ENCODE measurements around the gene KMT2C.

DNA sequence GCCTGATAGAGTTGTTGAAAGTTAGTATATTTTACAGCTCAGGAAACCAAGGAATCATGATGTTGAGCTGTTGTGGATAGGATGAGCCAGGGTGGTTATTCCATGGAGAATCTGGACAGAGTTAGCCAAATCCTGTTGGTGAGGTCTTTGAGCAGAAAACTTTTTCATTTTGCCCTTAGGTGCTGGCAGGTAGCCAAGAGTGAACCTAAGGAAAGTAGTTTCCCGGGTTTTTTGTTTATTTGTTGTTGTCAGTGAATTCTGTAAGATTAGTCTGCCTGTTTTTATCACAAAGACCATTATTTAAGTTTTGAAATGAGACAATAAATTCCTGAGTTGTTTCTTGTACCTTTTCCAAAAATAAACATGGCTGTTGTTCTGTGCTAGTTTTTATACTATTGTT lies 349.3 kb downstream of the KMT2C start:
- TF ChIP-seq, protein P1, sequence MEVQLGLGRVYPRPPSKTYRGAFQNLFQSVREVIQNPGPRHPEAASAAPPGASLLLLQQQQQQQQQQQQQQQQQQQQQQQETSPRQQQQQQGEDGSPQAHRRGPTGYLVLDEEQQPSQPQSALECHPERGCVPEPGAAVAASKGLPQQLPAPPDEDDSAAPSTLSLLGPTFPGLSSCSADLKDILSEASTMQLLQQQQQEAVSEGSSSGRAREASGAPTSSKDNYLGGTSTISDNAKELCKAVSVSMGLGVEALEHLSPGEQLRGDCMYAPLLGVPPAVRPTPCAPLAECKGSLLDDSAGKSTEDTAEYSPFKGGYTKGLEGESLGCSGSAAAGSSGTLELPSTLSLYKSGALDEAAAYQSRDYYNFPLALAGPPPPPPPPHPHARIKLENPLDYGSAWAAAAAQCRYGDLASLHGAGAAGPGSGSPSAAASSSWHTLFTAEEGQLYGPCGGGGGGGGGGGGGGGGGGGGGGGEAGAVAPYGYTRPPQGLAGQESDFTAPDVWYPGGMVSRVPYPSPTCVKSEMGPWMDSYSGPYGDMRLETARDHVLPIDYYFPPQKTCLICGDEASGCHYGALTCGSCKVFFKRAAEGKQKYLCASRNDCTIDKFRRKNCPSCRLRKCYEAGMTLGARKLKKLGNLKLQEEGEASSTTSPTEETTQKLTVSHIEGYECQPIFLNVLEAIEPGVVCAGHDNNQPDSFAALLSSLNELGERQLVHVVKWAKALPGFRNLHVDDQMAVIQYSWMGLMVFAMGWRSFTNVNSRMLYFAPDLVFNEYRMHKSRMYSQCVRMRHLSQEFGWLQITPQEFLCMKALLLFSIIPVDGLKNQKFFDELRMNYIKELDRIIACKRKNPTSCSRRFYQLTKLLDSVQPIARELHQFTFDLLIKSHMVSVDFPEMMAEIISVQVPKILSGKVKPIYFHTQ (CRISPR knock-in tag; IDR thresholded peaks at IDR 0.05): no peak
- TF ChIP-seq CBFB (CRISPR knock-in tag; IDR thresholded peaks at IDR 0.05; ENCODE audit: low read depth): no peak
- TF ChIP-seq MYBL2 (CRISPR knock-in tag; IDR thresholded peaks at IDR 0.05): no peak
- TF ChIP-seq CREB1 (CRISPR knock-in tag; IDR thresholded peaks at IDR 0.05): no peak
- TF ChIP-seq NR2C2 (CRISPR knock-in tag; IDR thresholded peaks at IDR 0.05): no peak
- TF ChIP-seq, protein P2, sequence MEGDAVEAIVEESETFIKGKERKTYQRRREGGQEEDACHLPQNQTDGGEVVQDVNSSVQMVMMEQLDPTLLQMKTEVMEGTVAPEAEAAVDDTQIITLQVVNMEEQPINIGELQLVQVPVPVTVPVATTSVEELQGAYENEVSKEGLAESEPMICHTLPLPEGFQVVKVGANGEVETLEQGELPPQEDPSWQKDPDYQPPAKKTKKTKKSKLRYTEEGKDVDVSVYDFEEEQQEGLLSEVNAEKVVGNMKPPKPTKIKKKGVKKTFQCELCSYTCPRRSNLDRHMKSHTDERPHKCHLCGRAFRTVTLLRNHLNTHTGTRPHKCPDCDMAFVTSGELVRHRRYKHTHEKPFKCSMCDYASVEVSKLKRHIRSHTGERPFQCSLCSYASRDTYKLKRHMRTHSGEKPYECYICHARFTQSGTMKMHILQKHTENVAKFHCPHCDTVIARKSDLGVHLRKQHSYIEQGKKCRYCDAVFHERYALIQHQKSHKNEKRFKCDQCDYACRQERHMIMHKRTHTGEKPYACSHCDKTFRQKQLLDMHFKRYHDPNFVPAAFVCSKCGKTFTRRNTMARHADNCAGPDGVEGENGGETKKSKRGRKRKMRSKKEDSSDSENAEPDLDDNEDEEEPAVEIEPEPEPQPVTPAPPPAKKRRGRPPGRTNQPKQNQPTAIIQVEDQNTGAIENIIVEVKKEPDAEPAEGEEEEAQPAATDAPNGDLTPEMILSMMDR (IDR thresholded peaks at IDR 0.05): no peak
- no peak for TF ChIP-seq ESRRA (CRISPR knock-in tag; IDR thresholded peaks at IDR 0.05; ENCODE audit: borderline replicate concordance)
- no peak for TF ChIP-seq SP1 (CRISPR knock-in tag; conservative IDR thresholded peaks at IDR 0.05)
- no peak for TF ChIP-seq IRF2 (CRISPR knock-in tag; IDR thresholded peaks at IDR 0.05; ENCODE audit: borderline replicate concordance, low read depth)
- no peak for TF ChIP-seq SOX15 (CRISPR knock-in tag; IDR thresholded peaks at IDR 0.05)
- TF ChIP-seq, protein P3, sequence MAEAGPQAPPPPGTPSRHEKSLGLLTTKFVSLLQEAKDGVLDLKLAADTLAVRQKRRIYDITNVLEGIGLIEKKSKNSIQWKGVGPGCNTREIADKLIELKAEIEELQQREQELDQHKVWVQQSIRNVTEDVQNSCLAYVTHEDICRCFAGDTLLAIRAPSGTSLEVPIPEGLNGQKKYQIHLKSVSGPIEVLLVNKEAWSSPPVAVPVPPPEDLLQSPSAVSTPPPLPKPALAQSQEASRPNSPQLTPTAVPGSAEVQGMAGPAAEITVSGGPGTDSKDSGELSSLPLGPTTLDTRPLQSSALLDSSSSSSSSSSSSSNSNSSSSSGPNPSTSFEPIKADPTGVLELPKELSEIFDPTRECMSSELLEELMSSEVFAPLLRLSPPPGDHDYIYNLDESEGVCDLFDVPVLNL (CRISPR knock-in tag; IDR thresholded peaks at IDR 0.05; ENCODE audit: borderline replicate concordance, low read depth): no peak
- TF ChIP-seq TCF7 (CRISPR knock-in tag; IDR thresholded peaks at IDR 0.05; ENCODE audit: low read depth): no peak
- TF ChIP-seq ZNF232 (CRISPR knock-in tag; IDR thresholded peaks at IDR 0.05): no peak
